Activated CD8-positive, alpha-beta memory T cell treated with anti-CD3 and anti-CD28 coated beads, Interleukin-2, amount 50 U/mL, for 48 hours (primary cell): ENCODE results near the gene PDE8A.
A peak's percentile ranks its signal among the peaks of the same experiment; 100 is the strongest.
"Not testable (repeated sequence)": the region's sequence is repeated elsewhere in the genome, so short reads cannot be mapped to it uniquely, and the experiment has no call there.

Source experiments
- DNase-seq: peaks from one replicate; pipeline ENCODE4 v3.0.0-alpha.2; 2020

The PDE8A gene

DNA sequence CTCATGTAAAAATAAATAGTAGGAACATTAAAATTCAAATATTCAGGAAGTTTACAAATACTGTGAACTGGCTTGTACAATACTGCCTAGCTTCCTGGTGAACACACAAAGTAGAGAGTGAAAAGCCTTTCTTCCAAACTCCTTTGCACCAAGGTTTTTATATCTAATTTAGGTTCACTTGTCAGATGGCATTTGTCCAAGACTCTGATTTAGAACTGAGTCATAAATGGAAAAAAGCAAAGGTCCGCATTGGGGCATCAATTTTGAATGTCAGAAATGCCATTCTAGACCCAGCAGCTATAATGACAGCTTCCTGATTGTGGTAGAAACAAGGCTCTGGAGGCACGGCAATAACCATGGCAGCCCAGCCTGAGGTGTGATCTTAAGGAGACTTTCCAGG is 160.7 kb downstream of the PDE8A start:
- no peak for DNase-seq

DNA sequence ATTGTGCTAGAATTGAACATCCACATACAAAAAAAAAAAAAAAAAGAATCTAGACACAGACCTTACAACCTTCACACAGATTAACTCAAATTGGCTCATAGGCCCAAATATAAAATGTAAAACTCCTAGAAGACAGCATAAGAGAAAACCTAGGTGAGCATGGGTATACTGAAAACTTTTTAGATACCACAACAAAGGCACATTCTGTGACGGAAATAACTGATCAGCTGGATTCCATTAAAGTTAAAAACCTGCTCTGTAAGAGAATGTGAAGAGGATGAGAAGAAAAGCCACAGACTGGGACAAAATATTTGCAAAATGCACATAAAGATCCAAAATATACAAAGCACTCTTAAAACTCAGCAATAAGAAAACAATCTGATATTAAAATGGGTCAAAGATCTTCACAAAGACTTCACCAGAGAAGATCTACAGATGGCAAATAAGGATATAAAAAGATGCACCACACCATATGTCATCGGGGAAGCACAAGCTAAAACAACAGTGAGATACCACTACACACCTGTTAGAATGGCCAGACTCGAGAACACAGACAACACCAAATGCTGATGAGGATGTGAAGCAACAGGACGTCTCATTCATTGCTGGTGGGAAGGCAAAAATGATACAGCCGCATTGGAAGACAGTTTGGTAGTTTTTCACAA is 167.9 kb downstream of the PDE8A start:
- no peak for DNase-seq

DNA sequence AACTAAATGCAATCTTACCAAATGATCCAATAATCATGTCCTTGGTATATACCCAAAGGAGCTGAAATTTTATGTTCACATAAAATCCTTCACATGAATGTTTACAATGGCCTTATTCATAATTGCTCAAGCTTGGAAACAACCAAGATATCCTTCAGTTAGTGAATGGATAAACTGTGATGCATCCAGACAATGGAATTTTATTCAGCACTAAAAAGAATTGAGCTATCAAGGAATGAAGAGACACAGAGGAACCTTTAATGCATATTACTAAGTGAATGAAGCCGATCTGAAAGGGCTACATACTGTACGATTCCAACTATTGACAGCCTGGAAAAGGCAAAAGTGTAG is 168.4 kb downstream of the PDE8A start:
- no peak for DNase-seq

DNA sequence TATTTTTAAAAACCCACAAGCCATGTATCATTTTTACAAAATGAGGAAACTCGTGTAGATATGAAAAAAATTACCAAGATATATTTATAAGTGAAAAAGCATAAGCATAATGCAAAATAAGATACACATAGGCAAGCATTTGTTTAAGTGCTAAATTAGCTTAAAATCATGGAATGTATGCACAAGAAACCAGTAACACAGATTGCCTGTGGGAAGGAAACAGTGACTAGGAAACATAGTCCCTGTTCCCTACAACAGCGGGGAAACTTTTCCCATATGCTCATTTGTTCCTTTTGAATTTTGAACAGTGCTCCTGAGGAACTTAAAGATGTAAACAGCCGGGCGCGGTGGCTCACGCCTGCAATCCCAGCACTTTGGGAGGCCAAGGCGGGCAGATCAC is 169.5 kb downstream of the PDE8A start:
- no peak for DNase-seq

DNA sequence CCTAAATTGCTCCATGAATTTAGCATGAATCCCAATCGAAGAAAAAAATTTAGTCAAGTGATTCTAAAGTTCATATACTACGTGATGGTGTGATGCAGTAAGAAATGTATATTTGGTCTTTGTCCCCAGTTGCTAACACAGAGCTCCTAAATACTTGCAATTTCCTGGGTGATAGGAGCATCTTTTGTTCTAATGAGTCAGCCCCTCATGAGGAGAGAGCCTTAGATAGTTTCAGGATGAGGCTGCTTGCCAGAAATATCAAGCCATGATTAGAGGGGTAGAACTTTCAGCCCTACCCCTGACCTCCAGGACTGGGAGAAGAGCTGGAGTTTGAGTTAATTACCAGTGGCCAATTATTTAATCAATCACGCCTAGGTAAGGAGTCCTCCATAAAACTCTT is 170.2 kb downstream of the PDE8A start:
- DNase-seq = no peak

DNA sequence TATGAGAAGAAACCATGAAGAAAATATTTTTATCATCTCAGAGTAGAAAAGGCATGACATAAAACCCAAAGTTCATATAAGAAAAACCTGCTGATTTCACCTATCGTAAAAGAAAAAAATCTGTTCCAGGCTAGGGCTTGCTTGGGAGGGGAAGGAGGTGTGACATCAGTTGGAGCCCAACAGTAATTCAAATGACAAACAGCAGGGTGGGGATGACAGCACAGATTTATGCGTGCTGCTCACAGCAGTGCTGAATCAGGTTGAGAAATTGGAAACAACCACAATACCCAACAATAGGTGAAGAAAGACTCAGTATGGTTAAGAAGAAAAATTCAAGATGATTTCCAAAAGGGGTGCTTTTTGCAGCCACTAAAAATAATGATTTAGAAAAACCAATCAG is 172.4 kb downstream of the PDE8A start:
- DNase-seq = no peak

DNA sequence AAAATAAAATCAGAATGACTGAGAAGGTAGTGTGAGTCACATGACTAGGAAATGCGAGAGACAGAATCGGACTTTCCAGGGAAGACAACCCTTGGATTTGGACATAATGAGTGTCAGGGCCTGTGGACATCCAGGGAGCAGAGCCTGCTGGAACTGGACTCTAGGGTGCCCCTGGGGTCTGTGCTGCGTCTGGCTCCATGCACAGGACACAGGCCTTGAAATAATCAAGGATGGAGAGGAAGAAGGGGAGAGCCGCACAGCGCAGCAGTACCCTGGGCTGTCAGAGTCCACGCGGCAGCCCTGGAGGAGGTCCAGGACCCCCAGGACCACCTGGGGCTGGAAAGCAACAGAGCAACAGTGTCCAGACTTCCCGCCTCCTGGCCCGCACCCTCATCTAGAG is 173.7 kb downstream of the PDE8A start:
- no peak for DNase-seq

DNA sequence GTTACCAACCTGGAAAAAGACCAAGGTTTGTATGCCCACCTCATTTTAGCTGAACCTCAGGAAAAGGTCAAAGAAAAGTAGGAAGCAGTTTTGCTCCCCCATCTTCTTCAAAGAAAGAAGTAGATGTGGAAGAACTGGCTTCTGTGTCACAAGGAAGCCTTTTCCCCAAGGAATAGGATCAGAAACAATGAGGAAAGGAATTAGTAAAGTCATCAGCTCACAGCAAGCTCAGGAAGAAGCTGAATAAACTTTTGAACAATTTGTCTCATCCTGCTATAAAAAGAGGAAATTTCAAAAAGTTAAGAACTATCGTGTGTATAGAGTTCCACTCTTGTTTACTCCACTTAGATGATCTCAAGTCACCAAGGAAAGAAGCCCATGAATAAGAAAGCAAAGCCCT is 174.2 kb downstream of the PDE8A start:
- DNase-seq = no peak

DNA sequence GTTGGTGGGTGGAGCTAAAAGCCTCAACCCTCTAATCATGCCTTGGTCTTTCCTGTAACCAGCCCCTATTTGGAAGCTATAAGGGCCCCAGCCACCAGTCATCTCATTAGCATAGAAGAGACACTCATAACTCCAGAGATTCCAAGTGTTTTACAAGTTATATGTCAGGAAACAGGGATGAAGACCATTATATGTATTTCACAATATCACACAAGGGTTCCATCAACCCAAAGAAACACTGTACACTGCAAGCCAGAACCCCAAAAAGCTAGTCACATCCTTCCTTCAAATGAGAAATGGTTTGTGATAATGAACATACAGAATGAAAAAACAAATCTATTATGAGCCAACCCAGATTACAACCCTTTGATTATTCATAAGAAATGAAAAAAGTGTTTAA is 175.7 kb downstream of the PDE8A start:
- DNase-seq = no peak

DNA sequence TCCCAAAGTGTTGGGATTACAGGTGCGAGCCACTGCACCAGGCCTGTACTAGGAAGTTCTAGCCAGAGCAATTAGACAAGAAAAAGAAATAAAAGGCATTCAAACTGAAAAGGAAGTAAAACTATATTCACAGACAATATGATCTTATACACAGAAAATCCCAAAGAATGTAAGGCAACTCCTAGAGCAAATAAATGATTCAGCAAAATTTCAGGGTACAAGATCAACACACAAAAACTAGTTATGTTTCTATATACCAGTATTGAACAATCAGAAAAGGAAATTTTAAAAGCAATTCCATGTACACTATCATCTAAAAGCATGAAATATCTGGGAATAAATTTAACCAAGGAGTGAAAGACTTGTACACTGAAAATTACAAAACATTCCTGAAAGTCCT is 180.6 kb downstream of the PDE8A start:
- no peak for DNase-seq

DNA sequence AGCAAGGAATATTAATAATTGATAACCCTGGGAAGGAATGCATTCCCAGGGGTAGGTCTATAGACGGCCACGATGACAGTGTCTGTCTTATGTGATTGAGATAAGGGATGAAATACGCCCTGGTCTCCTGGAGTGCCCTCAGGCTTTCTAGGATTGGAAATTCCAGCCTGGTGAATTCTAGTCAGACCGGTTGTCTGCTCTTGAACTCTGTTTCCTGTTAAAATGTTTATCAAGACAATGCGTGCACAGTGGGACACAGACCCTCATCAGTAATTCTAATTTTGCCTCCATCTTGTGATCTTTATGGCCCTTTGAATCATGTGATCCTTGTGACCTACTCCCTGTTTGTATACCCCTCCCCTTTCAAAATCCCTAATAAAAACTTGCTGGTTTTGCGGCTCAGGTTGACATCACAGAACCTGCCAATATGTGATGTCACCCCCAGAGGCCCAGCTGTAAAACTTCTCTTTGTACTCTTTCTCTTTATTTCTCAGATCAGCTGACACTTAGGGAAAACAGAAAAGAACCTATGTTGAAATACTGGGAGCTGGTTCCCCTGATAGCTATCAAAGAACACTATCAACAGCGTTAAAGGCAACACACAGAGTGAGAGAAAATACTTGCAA is 183.3 kb downstream of the PDE8A start:
- DNase-seq = no peak

DNA sequence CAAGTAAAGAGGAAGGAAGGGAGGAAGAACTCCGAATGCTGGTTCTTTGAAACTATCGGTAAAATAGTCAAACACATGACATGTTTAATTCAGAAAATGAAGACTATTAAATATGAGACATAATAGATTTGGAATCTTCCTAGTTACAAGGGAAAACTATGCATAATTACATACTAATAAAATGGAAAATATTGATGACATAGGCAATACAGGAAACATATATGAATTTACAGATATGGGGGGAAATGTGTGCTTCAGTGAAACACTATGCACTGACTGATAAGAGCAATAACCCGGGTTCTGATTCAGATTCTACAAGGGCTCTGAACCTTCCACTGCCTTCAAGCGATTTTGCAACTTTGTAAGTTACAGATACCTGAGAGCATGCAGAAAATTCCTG is 185.9 kb downstream of the PDE8A start:
- DNase-seq = no peak

DNA sequence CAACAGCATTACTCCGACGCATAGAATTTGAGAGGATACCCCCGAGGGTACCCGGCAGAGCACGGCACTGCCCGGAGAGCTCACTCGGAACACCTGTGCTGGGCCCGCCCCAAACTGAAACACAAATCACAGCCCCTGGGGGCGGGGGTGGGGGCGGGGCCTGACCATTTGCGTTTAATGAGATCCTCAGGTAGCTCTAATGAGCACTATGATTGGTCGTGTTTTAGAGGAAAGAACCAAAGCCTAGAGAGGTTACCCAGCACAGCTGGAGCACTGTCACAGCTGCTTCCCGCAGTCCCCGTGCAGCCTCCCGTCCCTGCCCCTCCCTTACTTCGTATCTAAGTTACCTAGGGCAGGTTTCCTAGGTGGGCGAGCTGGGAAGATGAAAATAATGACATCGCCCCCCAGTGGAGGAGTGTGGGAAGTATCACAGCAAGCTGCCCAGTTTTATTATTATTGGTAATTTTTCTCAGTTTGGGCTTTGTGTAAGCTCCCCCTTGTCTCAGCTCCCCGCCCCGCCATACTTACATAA is 187.1 kb downstream of the PDE8A start:
- peak; percentile 70 for DNase-seq

DNA sequence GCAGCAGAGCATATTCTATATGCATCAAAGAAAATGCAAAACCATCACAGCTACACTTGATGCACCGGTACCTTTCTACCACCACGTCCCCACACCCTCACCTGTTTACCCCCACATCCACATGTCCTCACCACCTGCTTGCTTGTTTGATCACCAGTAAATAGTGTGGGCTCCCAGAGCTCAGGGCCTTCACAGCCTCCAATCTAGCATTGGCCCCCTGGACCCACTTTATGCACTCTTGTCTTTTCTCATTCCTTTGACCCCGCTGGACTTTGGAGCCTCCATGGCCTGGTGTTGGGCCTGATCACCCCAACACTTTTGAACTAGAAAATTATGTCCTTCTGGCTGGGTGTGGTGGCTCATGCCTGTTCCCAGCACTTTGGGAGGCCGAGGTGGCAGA is 190.1 kb downstream of the PDE8A start:
- DNase-seq = no peak

DNA sequence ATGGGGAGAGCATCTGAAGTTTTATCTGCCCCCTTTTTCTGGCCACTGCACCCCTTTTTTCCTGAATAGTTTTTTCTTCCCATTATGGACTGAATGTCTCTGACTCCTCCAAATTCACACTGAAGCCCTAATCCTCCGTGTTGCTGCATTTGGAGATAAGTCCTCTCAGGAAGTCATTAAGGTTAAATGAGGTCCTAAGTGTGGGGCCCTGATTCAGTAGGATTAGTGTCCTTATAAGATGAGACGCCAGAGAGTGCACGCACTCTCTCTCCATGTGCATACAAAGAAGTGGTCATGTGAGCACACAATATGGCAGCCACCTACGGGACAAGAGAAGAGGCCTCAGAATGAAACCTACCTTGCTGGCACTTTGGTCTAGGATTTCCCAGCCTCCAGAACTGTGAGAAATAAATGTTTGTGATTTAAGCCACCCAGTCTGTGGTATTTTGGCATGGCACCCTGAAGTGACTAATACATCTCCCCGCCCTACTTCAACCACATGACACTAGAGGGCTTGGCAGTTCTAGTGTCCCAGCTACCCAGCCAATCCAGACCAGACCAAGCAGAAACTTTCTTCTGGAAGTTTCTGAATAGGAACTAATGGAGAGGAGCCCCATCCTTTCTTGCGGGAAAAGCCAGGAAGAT is 191.3 kb downstream of the PDE8A start:
- DNase-seq = no peak

DNA sequence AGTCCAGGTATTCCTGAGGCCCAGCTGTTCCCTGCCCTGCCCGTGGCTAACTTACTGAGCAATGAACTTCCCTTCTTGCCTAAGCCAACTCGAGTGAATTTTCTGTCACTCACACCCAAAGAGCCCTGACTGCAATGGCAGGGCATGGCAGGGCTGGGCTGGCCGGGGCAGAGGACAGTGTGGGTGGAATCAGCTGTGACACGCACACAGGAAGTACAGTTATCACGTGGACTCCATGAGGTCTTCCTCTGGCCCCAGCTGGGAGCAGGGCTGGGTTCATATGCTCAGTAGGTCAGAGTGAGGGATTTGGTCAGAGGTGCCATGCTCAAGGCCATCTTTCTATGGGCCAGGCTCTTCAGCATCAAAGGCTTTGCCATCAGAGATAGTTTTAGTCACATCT is 192.0 kb downstream of the PDE8A start:
- not testable (repeated sequence) for DNase-seq

DNA sequence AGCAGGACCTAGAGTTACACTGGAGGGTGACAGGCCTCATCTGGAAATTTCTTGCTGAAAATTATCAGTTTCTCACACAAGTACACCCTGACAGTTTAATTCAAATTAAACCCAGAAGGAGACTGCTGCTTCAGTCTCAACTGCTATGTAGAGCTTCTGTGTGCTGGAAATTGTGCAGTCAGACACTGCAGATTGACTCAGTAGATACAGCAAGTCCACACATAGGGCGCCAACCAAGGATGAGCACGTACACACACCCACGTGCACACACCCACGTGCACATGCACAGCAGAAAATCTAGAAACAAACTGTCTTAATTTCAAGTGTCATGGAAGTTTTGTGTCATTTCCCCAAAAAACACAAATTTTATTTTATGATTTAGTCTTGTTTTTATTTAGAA is 192.9 kb downstream of the PDE8A start:
- DNase-seq = no peak

DNA sequence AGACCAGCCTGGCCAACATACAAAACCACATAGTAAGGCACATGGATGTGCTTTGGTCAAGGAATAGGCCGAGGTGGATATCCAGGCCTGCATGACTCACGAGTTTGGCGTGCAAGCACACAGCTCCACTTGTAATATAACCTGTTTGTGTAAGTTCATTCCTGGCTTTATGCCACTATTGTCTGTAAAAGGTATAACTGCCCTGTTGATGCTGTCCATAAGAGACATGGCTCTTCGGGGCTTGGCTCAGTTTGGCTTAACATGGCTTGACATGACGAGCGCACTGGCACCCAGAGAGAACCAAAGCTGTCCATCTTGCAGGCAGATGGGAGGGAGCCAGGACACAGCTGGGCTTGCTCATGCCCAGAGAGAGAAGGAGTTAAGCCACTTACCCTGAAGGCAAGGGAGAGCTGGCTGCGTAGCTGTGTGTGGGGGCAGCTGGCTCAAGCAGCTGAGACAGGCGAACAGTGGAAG is 195.4 kb downstream of the PDE8A start:
- not testable (repeated sequence) for DNase-seq

DNA sequence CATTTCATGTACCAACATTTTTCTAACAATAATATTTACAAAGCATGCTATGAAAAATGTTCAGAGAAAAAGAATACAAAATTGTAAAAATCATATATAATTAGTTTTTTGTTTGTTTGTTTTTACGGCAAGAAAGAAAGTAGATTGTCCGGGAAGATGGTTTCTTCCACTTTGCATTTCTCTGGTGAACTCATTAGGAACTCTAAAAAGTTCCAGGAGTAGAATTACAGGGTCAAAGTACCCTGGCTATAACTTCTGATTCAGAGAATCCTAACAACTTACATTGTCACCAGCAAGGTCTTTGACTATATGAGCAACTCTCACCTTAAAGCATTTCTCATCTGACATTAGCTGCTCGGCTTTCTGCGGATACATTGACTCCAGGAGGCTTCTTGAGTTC is 196.7 kb downstream of the PDE8A start:
- no peak for DNase-seq

DNA sequence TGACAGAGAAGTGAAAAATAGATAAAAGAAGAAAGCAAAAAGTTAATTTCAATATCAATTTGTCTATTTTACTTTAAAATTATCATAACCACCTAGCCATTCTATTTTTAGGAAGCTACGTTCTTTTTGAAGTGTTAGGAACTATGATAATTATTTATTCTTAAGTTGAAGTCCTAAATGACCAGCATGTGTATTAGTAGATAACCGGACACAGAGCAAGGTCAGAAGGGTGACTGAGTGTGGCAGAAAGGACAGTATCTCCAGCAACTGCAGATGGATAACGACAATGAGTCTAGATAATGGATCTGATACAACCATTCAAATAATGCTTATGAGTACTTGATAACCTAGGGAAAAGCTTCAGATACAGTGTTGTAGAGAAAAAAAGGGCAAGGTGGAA is 198.0 kb downstream of the PDE8A start:
- no peak for DNase-seq

DNA sequence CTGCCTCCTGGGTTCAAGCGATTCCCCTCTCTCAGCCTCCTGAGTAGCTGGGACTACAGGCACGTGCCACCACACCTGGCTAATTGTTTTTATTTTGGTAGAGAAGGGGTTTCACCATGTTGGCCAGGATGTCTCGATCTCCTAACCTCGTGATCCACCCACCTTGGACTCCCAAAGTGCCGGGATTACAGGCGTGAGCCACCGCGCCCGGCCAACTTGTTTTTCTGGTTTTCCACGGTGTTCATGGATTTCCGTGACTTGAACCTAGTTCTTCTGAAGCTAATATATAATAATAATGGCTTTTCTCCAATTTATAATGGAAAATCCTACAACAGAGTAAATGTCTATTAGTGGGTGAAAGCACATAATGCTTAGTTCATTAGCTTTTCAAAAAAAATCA is 203.7 kb downstream of the PDE8A start:
- DNase-seq = not testable (repeated sequence)

DNA sequence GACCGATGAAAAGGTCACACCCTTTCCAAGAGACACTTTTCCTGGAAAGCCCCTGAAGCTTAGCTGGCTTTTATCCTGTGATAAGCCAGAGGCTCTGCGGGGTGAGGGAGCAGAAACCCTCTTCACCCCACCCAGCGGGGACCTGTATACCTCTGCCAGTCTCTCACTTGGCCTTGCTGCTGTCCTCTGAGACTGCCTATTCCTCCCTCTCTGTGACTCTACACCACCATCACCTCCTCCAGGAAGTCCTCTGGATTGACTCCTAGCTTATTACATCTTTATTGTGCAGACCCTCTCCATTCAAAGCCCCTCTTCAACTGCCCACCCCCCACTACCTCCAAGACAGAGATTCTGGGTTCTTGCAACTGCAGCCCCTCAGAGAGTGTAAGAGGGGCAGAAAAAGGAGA is 206.5 kb downstream of the PDE8A start:
- not testable (repeated sequence) for DNase-seq
